HEK293T (cell line): ENCODE results near the gene OSCAR.

Source experiments
- ARNT ChIP-seq: fragments of 450-650 bp; IDR thresholded peaks from 2 replicates; pipeline ENCODE4 v1.6.1; 2017; ENCODE audit warnings: mild to moderate bottlenecking
- BHLHE40 ChIP-seq: fragments of 450-650 bp; IDR thresholded peaks from 2 replicates; pipeline ENCODE4 v1.6.1; 2016; ENCODE audit warnings: mild to moderate bottlenecking, moderate library complexity, borderline replicate concordance
- FOXA1 ChIP-seq: fragments of 450-650 bp; IDR thresholded peaks from 2 replicates; pipeline ENCODE4 v1.6.1; 2016; ENCODE audit warnings: mild to moderate bottlenecking
- FOXK2 ChIP-seq: fragments of 450-650 bp; IDR thresholded peaks from 2 replicates; pipeline ENCODE4 v1.6.1; 2016; ENCODE audit warnings: mild to moderate bottlenecking
- LEF1 ChIP-seq: fragments of 450-650 bp; IDR thresholded peaks from 2 replicates; pipeline ENCODE4 v1.6.1; 2017; ENCODE audit warnings: mild to moderate bottlenecking, borderline replicate concordance
- SP1 ChIP-seq: fragments of 450-650 bp; IDR thresholded peaks from 2 replicates; pipeline ENCODE4 v1.6.1; 2017
- TF ChIP-seq, protein P1 (sequence below): fragments of 450-650 bp; IDR thresholded peaks from 2 replicates; pipeline ENCODE4 v1.6.1; 2016

DNA sequence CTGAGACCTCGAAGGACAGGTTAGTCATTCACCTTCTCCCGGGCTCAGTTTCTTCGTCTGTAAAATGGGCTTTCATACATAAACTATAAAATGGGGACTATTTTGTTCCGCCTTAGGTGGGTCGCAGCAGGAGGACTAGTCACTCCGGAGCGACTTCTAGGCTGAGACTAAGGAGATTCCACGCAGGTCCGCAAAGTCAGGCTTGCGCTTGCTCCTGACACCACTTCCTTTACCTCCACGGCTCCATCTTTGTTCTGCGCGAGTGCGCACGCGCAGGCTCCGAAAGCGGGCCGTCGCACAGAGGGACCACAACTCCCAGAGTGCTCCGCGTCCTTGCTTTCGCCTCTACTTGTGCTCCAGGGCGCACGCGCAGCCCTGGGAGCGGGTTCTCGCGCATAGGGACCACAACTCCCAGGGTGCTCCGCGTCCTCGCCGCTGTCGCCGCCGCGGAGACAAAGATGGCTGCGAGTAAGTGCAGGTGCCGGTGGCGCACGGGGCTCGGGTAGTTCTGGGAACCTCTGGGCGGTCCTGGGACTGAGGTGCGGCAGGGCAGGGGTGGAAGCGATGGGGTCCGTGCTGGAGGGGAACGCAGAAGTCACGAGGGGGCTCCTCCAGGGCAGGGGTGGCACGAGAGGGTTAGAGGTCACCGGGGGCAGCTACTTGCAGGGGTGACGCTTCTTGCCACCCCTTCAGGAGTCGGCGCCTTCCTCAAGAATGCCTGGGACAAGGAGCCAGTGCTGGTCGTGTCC is 2.0 kb upstream of the OSCAR start, which contains the start of gene NDUFA3:
- TF ChIP-seq FOXA1: no peak
- no peak for TF ChIP-seq SP1
- no peak for TF ChIP-seq ARNT
- TF ChIP-seq, protein P1, sequence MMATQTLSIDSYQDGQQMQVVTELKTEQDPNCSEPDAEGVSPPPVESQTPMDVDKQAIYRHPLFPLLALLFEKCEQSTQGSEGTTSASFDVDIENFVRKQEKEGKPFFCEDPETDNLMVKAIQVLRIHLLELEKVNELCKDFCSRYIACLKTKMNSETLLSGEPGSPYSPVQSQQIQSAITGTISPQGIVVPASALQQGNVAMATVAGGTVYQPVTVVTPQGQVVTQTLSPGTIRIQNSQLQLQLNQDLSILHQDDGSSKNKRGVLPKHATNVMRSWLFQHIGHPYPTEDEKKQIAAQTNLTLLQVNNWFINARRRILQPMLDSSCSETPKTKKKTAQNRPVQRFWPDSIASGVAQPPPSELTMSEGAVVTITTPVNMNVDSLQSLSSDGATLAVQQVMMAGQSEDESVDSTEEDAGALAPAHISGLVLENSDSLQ: no peak
- TF ChIP-seq FOXK2: no peak
- TF ChIP-seq LEF1: no peak
- TF ChIP-seq BHLHE40: no peak
